GM19023 (cell line): Measurements from ENCODE around the gene ZNF700.
"Not testable (repeated sequence)": the region's sequence is repeated elsewhere in the genome, so short reads cannot be mapped to it uniquely, and the experiment has no call there.

ENCODE experiments used
- ATAC-seq: cut with Tn5 transposase; IDR thresholded peaks from one replicate; pipeline ENCODE4 v1.9.1; 2021; ENCODE audit warnings: mild to moderate bottlenecking, moderate library complexity; ENCODE audit not compliant: unreplicated experiment

ZNF700 gene

GRCh38 chr19:11986754-11987153, 61.8 kb downstream of the ZNF700 start:
- no peak for ATAC-seq

GRCh38 chr19:11987405-11988281, 62.7 kb downstream of the ZNF700 start:
- ATAC-seq, result peak; percentile 87

GRCh38 chr19:11989112-11989456, 64.2 kb downstream of the ZNF700 start:
- ATAC-seq, result no peak

GRCh38 chr19:11991921-11992320, 67.0 kb downstream of the ZNF700 start:
- not testable (repeated sequence) for ATAC-seq

- no peak for ATAC-seq
These were observed 70.3 kb downstream of the ZNF700 start for GRCh38 chr19:11995174-11995573.
